DMS 273 (cell line): ENCODE results near the gene HSDL1.

Experiments used
- DNase-seq: peaks from one replicate; lab custom pipeline; 2025; ENCODE audit not compliant: unreplicated experiment; lab: John Stamatoyannopoulos, UW

HSDL1 gene

DNA sequence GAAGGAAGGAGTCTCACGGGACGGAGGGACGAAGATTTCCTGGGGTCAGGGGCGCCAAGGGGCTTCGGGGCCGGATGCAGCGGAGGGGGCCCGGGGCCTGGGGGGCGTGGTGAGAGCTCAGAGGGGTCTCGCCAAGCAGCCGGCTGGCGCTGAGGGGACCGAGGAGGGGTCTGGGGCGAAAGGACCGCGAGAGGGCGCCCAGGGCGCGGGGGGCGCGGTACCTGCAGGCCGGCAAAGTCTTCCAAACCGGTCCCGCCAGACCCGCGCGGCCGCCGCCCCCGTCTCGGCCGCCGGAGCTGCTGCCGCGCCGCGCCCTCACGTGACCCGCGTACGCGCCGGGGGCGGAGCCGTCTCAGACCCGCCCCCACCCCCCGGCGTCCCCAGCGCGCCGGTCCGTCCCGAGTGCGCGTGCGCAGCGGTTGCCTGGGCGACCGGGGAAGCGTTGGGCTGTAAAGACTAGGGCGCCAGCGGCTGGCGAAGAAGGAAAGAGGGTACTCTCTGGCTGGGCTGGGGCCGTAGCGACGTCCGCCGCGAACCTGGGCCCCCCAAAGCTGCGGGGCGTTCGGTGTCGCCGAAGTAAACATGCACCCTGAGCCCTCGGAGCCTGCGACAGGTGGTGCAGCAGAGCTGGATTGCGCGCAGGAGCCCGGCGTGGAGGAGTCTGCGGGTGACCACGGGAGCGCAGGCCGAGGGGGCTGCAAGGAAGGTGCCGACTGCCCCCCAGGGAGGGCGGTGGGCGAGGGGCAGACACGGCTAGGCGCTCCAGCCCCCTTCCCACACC, at the start of gene HSDL1, which contains the start of gene DNAAF1:
TSS of gene HSDL1 (minus strand) at position 319 of the 781 bp plus-strand sequence. CDS start 13,856 bp downstream, outside the sequence.
TSS of gene DNAAF1 (plus strand) at position 450 of the 781 bp plus-strand sequence. CDS start at position 583, 133 bp downstream.
- peak; percentile 96 for DNase-seq

DNA sequence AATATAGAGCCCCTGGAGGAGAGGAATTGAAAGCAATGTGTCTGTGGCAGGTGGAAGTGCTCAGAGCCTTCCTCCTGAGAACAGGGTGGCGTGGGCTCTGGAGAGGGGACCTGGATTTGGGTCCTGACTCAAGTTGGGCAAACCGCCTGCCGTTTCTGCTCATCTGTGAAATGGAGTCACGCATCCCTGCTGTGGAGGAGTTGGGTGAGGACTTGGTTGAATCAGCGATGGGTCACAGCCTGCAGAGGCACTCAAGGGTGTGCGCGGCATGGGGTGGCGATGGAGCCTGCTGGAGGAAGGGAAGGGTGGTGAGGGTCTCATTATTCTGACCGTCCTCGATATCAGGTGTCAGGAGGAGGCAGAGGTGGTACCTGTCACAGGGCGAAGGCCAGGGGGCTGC, 49.0 kb upstream of the HSDL1 start:
- no peak for DNase-seq

DNA sequence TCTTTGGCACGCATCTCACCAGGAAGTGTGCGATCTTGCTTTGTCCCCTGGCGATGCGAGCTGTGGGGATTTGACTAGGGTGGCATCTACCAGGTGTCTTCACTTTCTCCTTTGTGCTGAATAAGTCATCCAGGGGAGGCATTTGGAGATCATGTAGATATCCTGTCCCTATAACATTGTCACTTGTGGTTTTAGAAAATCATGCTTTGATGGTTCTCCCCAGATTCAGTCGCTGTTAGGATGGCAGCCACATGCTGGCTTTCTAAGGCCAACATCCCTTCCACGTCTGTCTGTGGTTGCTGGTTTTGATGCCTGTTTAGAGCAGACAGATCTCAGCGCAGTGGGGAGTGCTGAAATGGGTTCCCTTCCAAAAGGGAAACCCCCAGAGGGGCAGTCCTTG, 48.5 kb upstream of the HSDL1 start:
- DNase-seq: no peak

DNA sequence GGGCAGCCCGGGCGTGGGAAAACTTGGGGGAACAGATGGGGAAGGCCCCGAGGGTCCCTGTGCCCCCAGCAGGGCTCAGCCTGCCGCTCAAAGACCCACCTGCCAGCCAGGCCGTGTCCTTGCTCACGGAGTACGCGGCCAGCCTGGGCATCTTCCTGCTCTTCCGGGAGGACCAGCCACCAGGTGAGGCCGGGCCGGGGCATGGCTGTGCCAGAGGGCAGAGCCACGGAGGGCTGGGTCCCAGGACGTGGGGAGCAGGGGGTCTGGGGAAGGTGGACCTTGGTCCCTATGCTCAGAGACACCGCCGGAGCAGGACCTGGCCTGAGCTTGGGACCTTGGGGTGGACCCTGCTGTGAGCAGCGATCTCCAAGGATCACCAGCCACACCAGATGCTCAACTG, 46.5 kb upstream of the HSDL1 start:
- no peak for DNase-seq

DNA sequence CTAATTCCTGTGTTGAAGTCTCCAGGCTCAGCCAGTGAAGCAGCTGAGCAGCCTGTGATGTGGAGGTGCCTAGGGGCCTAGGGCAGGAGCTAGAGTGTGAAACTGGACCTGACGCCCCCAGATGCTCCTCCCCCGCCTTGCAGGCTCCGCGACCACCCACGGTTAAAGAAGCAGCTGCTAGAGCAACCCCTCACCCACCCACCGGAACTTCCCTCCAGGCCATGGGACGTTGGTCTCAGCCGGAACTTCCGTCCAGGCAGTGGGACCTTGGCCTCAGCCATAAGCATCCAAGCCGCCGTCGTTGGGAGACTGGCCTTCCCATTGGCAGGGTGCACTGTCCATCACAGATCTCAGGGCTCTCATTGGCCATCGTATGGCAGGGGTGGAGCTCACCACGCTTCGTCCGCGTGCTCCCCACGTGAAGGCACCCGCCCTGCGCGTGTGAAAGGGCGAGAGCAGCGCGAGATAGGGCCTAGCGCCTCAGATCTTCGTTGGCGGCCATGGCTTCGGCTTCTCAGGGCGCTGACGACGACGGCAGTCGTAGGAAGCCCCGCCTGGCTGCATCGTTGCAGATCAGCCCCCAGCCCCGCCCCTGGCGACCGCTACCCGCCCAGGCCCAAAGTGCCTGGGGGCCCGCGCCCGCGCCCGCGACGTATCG, 45.9 kb upstream of the HSDL1 start, which contains the start of gene ADAD2:
TSS of gene ADAD2 (plus strand) at position 427 of the 658 bp plus-strand sequence. CDS start at position 501, 74 bp downstream.
- peak; percentile 19 for DNase-seq

DNA sequence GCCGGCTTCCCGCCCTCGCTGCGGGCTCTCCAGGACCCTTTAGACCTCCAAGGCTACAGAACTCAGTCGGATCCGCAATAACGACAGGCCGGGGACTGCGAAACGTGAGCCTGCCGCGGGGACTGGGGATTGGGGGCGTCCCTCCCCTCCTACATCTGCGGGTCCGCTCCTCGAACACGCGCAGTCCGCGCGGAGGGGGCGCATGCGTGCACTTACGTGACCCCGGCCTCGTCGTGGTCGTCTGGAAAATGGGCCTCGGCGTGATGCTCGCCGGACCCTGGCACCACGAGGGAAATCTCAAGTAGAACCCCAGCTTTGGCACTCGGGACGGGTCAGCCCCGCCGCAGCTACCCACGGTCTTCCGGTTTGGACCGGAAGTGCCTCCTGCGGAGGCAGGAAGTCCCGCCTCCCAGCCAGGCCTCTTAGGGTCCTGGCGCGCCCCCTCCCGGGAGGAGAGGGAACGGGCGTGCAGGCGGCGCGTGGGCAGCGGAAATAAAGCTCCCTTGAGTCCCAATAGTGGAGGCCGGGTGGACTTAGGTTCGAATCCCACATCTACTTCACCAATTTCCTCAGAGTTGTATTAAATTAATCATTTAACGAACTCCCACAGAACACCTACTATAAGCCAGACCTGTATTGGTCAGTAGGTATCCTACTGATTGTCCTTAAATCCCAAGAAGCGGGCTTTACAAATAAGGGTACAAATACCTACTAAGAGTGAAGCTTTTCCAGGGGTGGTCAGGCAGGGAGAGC, 41.9 kb upstream of the HSDL1 start, which contains the start of gene TAF1C:
TSS of gene TAF1C (minus strand) at position 373 of the 753 bp plus-strand sequence. CDS start 2,069 bp downstream, outside the sequence.
- peak; percentile 99 for DNase-seq

DNA sequence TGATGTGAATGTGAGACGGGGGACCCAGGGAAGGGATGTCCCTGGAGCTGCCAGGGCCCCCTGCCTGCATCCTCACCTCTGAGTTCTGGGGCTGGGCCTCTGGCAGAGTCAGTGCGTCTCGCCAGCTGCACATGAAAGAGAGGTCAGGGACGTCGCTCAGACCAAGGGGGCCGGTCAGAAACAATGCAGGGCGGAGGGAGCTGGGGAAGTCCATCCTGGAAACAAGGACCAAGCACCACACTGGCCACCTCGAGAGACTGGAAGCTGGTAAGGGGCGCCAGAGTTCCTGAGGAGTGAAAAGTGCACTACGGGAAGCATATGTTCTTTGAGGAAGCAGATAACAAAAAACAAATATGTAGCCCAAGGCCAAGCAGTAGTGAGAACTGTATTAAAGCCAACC, 39.8 kb upstream of the HSDL1 start:
- no peak for DNase-seq

DNA sequence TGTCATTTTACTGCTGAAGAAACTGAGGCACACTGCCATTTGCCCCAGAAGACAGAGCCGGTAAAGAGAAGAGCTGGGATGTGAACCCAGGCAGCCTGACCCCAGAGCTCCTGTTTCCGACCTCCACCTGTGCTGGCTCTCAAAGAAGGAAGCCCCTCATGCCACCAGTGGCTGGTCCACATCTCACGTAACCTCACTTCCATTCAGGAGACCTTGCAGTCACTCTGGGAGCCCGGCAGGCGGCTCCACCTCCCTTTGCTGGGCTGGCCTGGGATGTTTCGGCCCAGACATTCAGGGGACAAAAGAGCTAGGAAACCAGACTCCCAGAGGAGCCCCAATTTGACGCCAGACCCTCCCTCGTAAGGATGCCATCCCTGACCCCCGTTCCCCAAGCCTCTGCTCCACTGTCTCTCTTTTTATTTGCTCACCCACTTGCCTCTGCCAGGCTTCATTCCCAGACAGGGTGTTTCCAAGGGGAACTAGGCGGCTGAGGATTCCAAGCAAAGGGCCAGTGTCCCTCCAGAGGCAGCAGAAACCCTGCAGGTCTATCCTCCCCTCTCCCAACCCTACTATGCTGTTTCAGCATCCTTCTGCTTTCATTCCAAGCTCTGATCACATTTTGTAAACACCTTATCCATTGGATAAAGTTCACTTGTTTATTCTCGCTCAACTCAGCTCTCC, 39.1 kb upstream of the HSDL1 start:
- peak; percentile 25 for DNase-seq

DNA sequence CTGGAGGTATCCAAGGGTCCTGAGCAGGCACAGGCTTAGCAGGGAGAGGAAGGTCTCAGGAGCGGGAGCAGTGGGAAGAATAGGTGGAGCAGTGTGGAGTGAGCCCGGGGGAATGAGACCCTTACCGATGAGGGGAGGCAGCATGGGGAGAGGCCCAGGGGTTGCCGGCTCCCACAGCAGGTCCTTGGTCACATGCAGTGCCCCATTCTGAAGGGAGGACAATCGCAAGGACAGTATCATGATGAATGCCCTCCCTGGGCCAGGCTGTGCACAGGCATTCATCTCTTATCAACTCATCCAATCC, 38.5 kb upstream of the HSDL1 start:
- no peak for DNase-seq

DNA sequence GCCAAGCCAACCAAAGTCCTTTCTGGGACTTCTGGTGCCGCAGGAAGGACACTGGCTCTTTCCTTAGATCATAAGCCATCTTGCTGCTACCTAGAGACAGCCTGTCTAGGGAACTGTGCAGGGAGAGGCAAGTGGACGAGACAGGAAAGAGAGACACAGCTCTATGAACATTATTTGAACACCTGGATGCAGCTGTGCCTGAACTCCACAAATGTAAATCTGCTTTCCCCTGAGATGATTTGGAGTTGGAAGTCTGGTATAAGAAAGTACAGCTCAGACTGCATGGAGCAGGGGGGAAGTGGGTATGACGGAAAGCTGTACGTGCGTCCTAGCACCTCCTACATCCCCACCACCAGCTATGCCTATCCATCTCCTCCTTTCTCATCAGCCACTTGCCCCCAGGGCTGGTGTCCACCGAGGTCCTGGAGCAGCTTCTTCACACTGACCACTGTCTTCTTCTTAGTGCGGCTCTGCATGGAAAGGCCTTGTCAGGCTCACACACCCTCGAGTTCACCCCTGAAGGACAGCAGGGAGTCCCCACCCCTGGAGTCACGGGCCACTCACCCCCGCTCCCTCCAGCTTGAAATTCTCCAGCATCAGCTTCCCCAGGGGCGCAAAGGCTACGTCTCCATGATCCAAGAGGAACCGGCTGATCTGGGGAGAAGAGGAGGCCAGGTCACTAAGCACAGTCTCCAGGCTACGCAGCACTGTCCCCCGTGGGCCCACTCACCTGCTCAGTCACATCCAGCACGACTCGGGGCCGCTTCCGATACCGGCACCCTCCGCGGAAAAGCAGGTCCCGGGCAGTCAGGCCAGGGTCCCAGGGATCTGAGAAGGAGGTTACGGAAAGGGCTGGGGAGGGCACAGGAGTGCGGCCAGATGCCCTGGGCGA, 37.9 kb upstream of the HSDL1 start:
- DNase-seq: no peak

DNA sequence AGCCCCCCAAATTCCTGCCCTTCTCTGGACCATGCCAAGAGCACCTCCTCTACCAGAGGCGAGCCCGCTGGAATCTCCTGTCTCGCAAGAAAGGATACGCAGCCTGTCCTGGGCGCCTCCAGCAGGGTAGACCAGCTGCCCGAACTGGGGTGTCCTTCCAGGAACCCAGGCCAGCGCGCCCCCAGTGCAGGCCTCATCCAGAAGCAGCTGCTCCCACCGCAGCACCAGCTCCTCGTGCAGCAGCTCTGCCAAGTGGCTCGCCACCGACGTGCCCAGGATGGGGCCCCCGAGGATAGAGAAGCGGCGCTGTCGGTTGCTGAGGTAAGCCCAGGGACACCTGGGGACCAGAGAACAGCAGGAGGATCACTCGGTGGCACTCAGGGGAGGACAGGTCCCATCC, 37.1 kb upstream of the HSDL1 start:
- no peak for DNase-seq

DNA sequence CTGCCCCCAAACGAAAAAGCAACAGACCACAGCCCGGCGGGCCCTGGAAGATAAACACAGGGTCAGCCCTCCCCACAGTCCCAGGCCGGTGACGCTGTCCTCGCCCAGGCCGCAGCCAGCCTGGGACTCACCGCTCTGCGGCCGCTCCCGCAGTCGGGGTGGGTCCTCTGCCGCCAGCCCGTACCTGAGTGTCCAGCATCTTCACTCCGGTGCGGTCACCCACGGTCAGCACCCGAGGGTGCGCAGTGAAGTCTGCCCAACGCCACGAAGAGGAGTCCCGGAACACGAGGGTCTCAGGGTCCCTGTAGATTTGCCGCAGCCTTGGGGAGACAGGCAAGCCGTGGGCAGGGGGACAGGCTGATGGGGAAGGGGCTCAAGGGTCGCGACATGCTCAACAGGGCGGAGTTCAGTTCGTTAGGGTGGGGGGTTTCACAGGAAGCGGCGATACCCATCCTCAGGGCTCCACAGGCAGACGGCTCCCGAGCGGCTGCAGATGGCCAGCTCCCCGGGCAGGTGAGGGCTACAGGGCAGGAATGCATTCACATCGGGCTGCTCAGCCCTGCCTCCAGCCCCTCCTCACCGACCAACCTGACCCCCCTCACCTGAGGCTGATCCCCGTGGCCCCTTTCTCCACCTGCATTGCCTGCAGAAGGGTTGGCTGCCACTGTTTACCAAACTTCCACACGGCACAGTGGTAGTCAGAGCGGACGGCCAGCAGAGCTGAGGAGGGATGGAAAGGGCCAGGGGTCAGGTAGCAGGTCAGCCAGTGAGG, 36.4 kb upstream of the HSDL1 start:
- no peak for DNase-seq

DNA sequence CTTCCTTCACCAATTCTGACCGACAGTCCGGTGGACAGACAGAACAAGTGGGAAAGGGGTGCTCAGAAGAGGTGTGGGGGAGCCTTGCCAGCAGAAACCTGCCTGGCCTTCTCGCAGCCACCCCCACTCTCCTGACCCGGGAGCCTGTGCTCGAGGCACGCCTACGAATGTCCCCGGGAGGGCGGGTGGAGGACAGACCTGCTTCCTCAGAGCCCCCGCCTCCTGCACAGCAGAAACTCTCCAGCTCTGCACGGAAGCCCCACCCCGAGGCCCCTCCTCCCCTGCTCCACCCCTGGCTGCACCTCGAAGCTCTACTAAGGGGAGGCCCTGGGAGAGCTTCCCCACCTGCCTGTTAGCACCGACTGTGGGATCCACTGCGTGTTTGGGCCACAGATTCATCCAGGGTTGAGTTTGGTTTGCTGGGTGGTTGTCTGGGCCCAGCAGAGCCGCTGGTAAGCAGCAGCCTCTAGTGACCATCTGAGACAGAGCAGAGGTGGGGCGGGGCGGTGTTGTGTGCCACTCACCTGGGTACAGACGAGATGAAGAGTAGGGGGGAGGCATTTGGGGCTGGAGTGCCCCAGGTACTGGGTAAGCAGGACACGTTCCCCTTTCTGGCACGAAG, 35.7 kb upstream of the HSDL1 start:
- no peak for DNase-seq

DNA sequence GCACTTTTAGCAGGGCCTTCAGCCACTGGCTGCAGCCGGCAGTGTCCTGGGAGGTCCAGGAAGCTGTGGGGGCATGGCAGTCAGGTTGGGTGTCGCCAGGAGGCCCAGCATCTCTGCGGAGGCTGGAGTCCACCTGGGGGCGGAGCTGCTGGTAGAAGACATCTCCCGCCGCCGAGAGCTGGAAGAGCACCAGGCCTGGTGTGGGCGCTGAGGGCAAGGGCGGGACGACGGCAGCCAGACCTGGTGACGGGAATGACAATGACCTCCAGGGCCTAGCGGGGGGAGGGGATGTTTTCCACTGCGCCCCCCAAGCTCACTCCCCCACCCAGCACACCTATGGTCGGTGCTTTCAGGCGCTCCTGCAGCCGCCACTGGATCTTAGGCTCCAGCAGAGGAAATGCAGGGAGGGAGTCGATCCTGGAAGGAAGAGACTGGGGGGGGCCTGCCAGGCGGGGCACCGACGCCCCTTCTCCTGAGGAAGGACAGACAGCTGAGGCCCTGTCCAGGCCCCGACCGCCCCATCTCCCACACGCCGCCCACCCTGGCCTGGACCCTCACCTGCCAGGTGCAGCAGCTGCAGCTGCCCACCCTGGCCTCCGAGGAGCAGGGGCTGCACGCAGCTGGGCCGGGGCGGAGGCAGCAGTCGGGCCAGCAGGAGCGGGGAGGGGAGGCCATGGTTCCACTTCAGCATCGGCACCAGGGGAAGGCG, 34.8 kb upstream of the HSDL1 start:
- no peak for DNase-seq

DNA sequence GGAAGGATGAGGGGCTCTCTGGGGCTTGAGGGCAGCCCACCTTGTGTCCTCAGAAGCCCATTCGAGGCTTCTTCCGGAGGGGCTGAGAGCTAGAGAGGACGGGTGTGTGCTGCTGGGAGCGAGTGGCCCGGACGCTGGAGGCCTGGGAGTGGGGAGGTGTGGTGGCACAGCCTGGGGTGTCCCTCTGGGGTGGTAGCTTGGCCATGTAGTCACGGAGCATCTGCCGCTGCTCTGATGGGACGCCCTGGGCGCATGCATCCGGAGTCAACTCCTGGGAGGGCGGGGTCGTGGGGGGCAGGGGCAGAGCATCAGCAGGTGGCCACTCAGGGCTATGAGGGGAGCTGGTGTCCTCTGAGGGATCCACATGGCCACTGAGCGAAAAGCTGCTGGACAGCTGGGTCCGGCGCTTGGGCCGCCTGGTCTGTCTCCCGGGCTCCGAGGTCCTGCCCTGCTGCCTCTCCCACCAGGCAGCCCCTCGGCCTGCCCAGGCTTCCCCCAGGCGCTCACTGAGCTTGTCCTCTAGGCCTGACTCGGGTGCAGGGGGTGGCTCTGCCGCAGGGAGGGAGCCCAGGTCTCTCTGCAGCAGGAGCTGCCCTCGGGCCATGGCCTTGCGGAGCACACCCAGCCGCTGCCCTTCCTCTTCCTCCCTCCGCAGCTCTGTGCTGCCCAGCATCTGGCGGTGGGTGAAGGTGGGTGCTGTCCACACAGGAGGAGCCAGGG, 34.1 kb upstream of the HSDL1 start:
- no peak for DNase-seq

DNA sequence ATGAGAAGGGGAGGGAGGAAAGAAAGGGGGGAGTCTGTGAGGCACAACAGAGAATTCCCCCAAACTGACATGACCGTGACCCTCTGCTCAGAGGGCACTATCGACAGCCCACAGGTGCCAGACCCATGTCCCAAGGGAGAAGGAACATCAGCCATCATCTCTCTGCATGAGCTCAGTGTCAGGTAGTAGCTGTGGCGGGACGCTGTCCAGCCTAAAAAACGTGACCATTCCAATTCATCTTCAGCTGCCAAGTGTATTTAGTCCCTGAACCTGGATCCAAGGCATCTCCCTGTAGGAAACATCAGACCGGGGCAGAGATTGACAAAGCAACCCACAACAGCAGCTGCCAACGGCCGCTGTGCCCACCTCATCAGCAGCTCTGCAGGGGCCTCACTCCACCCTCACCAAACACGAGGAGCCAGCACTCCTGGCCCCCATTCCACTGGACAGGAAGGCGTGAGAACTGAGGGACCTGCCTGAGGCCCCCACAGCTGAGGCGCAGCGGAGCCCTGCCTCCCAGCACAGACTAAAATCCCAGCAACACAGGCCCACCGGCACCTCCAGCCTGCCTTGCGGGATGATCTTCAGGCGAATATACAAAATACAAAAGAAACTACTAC, 33.3 kb upstream of the HSDL1 start:
- DNase-seq: no peak

DNA sequence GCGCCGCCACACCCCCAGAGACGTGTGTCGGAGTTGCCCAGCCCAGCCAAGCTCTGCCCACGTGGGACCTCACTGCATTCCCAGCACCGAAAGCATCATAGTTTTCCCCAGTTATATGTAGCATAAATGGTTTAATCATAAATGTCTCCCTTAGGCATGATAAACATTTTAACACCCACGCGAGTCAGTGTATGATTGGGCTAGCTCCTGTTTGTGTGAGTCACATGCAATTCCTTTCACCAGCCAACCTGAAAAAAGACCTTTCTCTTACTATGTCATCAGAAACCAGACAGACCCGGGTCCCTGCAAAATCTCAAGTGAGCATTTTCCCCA, 32.7 kb upstream of the HSDL1 start:
- no peak for DNase-seq
